ENCODE results near the gene ABHD17C.

- TF ChIP-seq POLR2A (IDR thresholded peaks at IDR 0.05): no peak
- TF ChIP-seq CTCF (IDR thresholded peaks at IDR 0.05): no peak
These were observed 48.2 kb downstream of the ABHD17C start for GRCh38 chr15:80743189-80743833.

All from testis (tissue), 2 donors.